HG02943 (cell line): ENCODE data around the gene MMUT.
A peak's percentile ranks its signal among the peaks of the same experiment; 100 is the strongest.
"Not testable (repeated sequence)": the region's sequence is repeated elsewhere in the genome, so short reads cannot be mapped to it uniquely, and the experiment has no call there.

Experiments used
- ATAC-seq: cut with Tn5 transposase; IDR thresholded peaks from one replicate; pipeline ENCODE4 v1.9.1; 2021; ENCODE audit warnings: mild to moderate bottlenecking, low read depth, moderate library complexity; ENCODE audit not compliant: unreplicated experiment

The MMUT gene

DNA sequence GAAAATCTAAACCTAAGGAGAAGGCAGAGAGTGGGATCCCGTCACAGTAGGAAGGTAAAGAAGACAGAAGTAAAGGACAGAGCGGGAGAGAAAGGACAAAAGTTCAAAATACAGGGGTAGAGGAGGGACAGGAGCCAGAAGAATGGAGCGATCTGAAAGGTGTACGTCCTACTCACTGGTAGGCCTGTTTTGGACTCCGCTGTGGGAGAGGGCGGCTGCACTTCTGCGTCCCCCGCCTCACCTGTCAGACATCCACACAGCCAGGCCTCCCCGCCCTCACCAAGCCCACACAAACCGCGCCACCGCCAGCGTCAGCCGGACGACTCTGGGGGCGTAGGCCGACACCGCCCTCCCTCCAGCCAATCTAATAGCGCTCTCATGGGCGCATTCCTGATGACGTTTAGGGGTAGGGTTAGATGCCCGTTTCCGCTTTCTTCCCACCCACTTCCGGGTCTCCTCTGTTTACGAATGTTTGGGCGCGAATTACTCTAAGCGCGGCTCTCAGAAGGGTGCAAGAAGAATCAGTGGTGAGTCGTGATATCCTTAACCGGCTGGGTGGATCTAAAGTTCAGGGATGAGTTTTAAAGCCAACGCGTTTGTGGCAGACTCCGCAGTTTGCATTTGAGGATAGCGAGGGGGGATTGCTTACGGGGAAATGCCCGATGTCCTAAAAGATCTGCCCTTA lies at the start of gene MMUT, which contains the start of gene CENPQ:
Gene MMUT, minus strand, starts transcription at position 327 of the 685 bp plus-strand sequence. CDS start 3,787 bp downstream, outside the sequence.
Gene CENPQ, plus strand, starts transcription at position 444 of the 685 bp plus-strand sequence. CDS start 6,807 bp downstream, outside the sequence.
- peak; percentile 99 for ATAC-seq

DNA sequence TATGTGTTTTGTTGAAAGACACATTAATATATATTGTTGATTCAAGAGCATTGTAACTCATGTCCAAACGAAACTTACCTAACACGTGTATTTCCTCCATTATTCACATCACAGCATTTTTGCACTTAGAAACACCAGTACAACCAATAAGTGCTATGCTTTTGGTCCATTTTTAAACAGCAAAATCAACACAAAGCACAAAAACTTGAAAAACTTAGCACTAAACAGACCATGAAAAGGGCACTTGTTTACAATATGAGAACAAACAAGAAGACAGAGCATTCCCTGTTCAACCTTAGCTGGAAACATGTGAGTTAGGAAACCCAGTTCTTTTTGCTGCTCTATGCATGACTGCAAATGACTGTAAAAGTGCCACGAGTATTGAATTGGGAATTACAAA lies 46.3 kb upstream of the MMUT start:
- no peak for ATAC-seq

DNA sequence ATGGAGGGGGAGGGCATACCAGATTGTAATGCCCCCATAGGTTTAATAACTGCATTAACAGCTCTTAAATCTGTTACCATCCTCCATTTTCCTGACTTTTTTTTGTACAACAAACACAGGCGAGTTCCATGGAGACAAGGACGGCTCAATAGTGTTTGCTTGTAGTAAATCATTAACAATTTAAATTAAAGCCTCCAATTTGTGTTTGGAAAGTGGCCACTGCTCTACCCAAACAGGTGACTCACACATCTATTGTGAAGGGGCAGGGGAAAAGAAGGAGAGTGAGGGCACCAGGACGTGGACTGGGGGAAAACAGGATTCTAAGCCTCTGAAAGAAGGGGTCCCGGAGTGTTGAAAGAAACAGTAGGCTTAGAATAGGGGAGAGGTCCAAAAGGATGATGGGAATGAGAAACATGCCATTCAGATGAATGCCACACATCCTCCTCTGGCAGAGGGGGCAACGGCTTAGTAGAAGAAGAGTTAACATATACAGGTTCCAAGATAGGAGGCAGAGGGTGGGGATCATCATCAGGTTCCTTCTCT lies 43.6 kb upstream of the MMUT start:
- ATAC-seq = no peak

DNA sequence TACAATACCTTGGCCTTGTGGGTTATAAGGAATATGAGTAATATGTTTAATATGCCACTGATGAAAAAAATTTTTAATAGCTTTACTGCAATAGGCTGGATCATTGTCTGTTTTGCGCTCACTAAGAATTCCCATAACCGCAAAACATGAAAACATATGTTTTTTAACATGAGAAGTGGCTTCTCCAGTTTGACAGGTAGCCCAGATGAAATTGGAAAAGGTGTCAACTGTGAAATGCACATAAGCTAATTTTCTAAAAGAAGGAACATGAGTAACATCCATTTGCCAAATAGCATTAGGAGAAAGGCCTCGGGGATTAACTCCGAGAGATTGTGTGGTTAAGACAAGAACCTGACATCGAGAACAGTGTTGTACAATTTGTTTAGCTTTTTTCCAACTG lies 41.6 kb upstream of the MMUT start:
- ATAC-seq = no peak

DNA sequence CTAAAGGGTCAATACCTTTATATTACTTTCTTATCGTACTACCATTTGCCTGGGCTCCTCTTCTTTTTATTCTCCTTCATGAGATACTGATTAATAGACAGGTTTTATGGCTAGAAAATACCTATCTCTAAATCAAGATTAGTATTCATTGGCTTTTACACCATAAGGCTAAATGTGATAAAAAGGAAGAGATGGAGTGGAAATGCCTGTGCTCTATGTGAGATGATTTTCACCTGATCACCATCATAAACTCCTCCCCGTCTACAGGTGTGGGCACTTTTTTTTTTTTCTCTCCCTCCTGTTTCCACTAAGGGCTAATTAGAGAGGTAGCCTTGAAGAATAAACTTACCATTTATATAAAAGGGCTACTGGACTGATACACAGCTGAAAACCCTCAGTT lies 36.6 kb upstream of the MMUT start, which contains the start of gene GLYATL3:
Gene GLYATL3, plus strand, starts transcription at position 301 of the 400 bp plus-strand sequence. CDS start 12,068 bp downstream, outside the sequence.
- no peak for ATAC-seq

DNA sequence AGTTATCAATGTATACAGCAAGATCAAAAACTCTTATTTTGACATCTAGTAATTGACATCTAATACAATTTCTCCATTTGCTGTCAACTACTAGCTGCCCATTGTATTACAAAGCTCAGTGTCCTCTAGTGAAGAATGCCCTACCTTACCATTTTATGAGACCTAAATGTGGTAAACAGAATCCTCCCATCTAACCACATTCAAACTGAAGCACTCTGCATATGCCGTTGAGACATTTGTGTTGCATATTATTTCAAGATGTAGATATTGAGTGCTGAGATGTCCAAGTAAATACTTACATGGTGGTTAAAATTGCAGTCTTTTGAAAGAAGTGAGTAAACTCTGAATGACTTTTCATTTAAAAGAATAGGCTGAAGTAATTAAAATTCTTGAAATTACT lies 36.1 kb upstream of the MMUT start:
- ATAC-seq = no peak

DNA sequence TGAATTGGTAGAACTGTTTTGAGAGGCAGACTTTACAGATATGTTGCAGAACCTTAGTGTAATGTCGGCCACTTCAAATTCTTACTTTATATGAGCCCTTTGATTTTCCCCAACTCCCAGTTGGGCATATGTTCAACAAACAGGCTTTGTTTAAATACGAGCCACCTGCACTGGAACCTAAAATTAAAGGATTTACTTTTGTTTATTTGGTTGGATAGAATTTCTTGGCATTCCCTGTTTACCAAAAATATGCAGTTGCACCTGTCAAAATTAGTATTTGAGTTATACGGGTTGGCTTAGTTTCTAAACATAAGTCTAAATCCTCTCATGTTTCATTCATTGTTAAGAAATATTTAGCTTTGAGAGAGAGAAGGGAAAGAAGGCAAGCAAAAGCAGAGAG lies 34.3 kb upstream of the MMUT start:
- ATAC-seq = no peak

DNA sequence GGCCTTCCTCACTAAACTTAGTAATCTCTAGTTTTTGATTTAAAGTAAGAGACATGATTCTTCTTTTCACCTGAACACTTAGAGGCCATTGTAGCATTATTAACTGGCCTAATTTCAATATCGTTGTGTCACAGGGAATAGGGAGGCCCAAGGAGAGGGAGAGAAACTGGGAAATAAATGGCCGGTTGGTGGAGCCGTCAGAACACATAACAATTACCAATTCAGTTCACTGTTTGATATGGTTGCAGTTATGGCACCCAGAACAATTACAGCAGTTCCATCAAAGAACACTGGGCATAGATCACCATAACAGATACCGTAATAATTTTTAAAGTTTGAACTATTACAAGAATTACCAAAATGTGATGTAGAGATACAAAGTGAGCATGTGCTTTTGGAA lies 27.6 kb upstream of the MMUT start:
- no peak for ATAC-seq

DNA sequence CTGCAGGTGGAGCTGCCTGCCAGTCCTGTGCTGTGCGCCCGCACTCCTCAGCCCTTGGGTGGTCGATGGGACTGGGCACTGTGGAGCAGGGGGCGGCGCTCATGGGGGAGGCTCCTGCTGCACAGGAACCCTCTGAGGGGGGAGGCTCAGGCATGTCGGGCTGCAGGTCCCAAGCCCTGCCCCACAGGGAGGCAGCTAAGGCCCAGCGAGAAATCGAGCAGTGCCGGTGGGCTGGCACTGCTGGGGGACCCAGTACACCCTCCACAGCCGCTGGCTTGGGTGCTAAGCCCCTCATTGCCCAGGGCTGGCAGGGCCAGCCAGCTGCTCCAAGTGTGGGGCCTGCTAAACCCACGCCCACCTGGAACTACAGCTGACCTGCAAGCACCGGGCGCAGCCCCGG lies 20.3 kb upstream of the MMUT start:
- ATAC-seq = not testable (repeated sequence)

DNA sequence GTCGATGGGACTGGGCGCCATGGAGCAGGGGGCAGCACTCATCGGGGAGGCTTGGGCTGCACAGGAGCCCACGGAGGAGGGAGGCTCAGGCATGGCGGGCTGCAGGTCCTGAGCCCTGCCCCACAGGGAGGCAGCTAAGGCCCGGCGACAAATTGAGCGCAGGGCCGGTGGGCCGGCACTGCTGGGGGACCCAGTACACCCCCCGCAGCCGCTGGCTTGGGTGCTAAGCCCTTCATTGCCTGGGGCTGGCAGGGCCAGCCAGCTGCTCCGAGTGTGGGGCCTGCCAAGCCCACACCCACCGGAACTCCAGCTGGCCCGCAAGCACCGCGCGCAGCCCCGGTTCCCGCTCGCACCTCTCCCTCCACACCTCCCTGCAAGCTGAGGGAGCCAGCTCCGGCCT lies 18.8 kb upstream of the MMUT start:
- not testable (repeated sequence) for ATAC-seq

DNA sequence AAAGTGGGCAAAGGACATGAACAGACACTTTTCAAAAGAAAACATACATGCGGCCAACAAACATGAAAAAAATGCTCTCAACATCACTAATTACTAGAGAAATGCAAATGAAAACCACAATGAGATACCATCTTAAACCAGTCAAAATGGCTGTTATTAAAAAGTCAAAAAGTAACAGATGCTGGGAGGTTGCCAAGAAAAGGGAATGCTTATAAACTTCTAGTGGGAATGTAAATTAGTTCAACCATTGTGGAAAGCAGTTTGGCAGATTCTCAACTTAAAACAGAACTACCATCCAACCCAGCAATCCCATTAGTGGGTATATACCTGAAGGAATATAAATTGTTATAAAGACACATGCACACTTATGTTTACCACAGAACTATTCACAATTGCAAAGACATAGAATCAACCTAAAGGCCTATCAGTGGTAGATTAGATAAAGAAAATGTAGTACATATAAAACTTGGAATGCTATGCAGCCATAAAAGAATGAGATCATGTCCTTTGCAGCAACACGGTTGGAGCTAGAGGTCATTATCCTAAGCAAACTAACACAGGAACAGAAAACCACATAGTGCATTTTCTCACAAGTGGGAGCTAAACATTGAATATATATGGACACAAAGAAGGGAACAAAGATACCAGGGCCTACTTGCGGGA lies 16.4 kb upstream of the MMUT start:
- no peak for ATAC-seq

DNA sequence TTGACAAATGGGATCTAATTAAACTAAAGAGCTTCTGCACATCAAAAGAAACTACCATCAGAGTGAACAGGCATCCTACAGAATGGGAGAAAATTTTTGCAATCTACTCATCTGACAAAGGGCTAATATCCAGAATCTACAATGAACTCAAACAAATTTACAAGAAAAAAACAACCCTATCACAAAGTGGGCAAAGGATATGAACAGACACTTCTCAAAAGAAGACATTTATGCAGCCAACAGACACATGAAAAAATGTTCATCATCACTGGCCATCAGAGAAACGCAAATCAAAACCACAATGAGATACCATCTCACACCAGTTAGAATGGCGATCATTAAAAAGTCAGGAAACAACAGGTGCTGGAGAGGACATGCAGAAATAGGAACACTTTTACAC lies 13.5 kb upstream of the MMUT start:
- ATAC-seq = not testable (repeated sequence)

DNA sequence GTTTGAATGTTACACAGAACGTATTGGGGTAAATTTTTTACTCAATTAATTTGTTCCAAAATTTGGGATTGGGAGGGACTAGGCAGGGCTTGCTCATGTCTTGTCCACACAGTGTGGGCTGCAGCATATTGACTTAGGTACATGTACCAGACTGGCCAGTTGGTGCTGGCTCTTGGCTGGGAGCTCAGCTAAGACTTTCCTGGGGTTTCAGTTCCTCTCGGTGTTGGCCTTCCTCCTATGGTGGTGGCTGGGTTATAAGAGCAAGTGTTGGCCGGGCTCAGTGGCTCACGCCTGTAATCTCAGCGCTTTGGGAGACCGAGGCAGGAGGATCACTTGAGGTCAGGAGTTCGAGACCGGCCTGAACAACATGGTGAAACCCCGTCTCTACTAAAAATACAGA lies 5.0 kb upstream of the MMUT start:
- no peak for ATAC-seq

DNA sequence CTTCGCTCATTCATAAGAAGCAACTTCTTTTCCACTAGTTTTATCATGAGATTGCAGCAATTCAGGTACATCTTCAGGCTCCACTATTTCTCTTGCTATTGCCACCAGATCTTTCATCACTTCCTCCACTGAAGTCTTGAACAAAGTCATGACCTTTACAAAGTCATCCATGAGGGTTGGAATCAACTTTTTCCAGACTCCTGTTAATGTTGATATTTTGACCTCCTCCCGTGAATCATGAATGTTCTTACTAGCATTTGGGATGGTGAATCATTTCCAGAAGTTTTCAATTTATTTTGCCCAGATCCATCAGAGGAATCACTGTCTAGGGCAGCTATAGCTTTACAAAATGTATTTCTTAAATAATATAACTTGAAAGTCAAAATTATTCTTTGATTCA lies 1.6 kb upstream of the MMUT start:
- no peak for ATAC-seq

DNA sequence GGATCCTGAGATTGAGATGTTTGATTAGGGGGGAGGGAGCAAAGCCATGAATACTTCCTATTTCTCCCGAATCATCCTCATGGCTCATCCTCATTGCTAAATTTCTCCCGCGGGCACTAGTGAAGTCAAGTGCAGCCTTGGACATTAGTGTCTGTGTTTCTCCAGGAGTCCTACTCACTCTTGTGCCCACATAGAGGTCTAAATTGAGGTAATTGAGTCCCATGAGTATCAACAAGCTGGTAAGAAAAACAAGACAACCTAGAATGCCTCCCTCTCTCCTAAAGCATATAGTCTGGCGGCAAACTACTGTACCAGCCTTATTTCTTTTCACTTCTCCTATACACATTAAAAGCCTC lies 537 bp upstream of the MMUT start:
- ATAC-seq = peak; percentile 3

DNA sequence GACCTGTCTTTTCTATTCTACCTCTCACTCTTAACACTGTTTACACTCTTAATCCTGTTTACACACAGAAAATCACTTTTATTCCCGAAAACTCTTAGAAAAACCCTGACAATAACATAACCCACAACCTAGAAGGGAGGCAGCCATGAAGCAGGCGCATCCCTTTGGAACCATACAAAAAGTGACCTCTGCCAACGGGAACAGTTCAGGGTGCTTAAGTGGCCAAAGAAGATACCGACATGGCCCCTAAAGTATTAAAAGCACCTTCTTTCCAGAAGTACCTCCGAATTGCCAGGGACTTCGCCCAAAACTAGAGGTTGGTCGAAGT lies 490 bp downstream of the MMUT start:
- ATAC-seq = peak; percentile 7

DNA sequence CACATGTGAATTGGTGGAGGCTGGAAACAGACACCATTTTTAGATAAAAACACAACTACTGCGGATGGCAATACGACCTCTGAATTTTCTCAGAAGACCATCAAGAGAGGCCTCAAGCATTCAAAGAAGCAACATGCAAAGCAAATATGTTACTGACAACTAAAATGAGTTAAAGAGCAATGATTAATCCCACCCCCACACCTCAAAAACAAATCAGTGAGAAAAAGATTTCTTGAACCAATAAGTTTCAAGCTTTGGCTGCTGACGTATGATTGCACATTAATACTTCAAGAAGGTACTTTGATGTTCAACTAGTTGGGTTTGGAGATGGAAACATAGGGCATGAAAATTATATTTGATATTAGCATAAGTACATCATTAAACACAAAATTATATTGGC lies 982 bp downstream of the MMUT start:
- no peak for ATAC-seq

DNA sequence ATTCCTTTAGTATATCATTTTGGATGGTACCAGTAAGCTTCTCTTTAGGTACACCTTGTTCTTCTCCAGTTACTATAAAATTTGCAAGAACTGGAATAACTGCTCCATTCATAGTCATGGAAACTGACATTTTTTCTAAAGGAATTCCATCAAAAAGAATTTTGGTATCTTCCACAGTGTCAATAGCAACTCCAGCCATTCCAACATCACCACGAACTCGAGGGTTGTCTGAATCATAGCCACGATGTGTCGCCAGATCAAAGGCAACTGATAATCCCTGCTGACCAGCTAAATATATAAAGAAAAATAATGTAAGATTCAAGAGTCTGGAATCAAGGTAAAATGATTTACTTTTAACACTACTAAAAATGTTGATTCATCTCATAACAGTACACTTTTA lies 5.3 kb downstream of the MMUT start:
- ATAC-seq = no peak

DNA sequence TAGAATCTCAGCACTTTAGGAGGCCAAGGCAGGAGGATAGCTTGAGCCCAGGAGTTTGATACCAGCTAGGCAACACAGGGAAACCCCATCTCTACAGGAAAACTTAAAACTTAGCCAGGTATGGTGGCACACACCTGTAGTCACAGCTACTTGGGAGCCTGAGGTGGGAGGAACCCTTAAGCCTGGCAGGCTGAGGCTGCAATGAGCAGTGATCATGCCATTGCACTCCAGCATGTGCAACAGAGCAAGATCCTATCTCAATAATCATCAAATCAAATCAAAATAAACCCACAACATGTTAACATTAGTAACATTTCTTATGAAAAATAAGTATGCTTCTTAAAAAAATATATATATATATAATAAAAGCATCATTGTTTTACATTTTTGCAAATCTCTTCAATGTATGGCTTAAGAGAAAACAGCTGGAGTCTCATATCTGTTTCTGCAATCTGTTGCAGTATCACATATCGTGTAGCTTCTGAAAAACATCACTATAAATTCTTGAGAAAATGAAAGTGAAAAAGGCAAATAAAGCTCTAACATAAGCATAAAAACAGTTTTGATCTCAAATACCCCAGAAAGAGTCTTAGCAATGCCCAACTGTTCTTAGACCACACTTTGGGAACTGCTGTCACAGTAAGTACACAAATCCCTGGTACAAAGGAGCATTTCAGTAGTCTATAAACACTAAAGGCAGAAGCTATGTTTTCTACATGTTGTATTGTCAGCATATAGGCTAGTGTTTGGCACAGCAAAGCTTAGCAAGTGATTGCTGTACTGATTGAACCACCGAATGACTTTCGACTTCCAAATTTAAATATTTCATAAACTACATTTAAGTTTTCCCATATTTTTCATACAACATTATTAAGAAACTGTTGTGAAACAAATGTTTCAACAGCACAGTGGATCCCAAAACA lies 8.0 kb downstream of the MMUT start:
- ATAC-seq = peak; percentile 63

DNA sequence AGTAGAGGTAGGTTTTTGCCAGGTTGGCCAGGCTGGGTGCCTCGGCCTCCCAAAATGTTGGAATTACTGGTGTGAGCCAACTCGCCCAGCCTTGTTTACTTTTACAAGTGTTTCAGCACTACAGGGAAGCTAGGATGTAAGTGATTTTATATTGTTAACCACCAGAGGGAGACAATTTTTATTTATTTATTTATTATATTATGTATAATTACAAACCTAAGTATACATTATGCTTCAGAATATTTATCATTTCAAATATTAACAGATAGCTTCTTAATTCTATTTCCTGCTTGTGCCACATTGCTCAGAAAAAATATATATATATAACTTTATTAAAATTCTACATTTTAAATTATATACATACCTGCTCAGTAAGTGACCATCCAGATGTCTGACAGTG lies 9.8 kb downstream of the MMUT start:
- ATAC-seq = no peak

DNA sequence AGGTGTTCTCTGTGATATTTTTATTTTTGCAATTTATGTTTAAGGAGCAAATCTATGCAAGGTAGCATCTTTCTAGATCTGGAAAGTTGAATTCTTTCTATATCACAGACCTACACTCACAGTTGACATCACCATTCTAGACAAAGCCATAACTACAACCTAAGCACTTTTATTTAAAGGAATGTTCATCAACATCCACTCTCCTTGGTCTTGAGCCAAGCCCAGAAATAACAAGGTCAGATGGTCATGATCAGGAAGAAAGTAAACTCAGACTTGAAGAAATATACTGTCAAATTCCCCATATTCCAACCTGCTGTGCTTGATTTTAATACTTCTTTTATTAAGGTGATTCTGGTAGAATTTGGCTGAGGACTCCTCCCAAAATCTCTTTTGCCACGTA lies 32.2 kb downstream of the MMUT start:
- no peak for ATAC-seq
